GM12873 (cell line): Measurements from ENCODE around the gene IFNA7.
"Not testable (repeated sequence)": the region's sequence is repeated elsewhere in the genome, so short reads cannot be mapped to it uniquely, and the experiment has no call there.

Experiments used
- CTCF ChIP-seq: IDR thresholded peaks from 2 replicates; pipeline ENCODE4 v1.5.1; 2012; ENCODE audit warnings: low read depth, mild to moderate bottlenecking, moderate library complexity, low read length, control low read depth; ENCODE audit not compliant: insufficient read depth; ENCODE audit errors: missing control alignments

The IFNA7 gene

GRCh38 chr9:21233258-21233657 lies 31.3 kb upstream of the IFNA7 start:
- no peak for TF ChIP-seq CTCF

- TF ChIP-seq CTCF, result no peak
These were observed 26.1 kb upstream of the IFNA7 start, which contains the start of gene IFNA17 for GRCh38 chr9:21228122-21228521. Gene IFNA17, minus strand, starts transcription at chr9:21228222. Its CDS starts 49 bp downstream, at chr9:21228173.

- TF ChIP-seq CTCF, result not testable (repeated sequence)
These were observed 15.2 kb upstream of the IFNA7 start, which contains the start of gene IFNA16 for GRCh38 chr9:21217211-21217610. Gene IFNA16, minus strand, starts transcription at chr9:21217311. Its CDS starts 6 bp downstream, at chr9:21217305.

- peak; percentile 64 for TF ChIP-seq CTCF
These were observed 11.7 kb upstream of the IFNA7 start for GRCh38 chr9:21213411-21214326.

GRCh38 chr9:21210311-21210710 lies 8.3 kb upstream of the IFNA7 start:
- no peak for TF ChIP-seq CTCF

GRCh38 chr9:21207043-21207442 lies 5.0 kb upstream of the IFNA7 start, which contains the start of gene IFNA10:
Gene IFNA10, minus strand, starts transcription at chr9:21207143. Its CDS starts 46 bp downstream, at chr9:21207097.
- not testable (repeated sequence) for TF ChIP-seq CTCF

- no peak for TF ChIP-seq CTCF
These were observed 3.2 kb upstream of the IFNA7 start for GRCh38 chr9:21205204-21205603.
